HG03039 (cell line): Measurements from ENCODE around the gene STK17B.

Experiments
- ATAC-seq: cut with Tn5 transposase; IDR thresholded peaks from one replicate; pipeline ENCODE4 v1.9.1; 2021; ENCODE audit warnings: mild to moderate bottlenecking, moderate library complexity; ENCODE audit not compliant: unreplicated experiment

The STK17B gene

DNA sequence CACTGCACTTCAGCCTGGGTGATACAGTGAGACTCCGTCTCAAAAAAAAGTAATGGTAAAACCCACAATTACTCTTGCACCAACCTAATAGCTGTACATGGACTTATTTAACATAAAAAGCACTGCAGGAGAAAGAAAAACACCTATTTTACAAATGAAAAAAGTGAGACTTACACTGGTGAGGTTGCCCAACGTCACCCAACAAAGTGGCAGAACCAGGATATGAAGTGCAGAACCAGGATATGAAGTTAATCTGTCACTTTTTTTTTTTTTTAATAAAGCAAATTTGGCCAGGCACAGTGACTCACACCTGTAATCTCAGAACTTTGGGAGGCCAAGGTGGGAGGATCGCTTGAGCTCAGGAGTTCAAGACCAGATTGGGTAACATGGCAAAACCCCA lies 13.5 kb upstream of the STK17B start:
- ATAC-seq: no peak

- ATAC-seq: no peak
Measured at GRCh38 chr2:196183528-196184231, 12.3 kb upstream of the STK17B start.

- peak; percentile 22 for ATAC-seq
Measured at GRCh38 chr2:196183172-196183473, 11.7 kb upstream of the STK17B start.

- ATAC-seq: peak; percentile 79
Measured at GRCh38 chr2:196182439-196183171, 11.2 kb upstream of the STK17B start.

DNA sequence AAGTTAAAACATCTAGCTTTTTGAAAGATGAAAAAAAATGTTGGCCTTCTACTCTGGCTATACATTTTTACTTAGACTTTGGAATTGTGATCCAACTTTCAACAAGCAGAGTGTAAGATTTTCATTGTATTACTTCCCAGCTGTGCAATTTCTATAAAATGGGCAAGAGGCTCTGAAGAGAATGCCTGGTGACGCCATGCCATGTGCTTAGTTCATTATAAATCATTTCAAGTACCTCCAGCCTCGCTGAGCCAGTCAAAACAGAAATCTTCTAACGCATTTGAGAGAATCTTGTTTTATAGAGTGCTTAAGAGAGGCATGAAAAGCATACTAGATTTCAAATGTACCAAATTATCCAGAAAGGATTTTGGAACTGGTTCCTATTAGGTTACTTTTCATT lies 10.1 kb upstream of the STK17B start:
- ATAC-seq: no peak

GRCh38 chr2:196177124-196177523 lies 5.7 kb upstream of the STK17B start:
- ATAC-seq: no peak

DNA sequence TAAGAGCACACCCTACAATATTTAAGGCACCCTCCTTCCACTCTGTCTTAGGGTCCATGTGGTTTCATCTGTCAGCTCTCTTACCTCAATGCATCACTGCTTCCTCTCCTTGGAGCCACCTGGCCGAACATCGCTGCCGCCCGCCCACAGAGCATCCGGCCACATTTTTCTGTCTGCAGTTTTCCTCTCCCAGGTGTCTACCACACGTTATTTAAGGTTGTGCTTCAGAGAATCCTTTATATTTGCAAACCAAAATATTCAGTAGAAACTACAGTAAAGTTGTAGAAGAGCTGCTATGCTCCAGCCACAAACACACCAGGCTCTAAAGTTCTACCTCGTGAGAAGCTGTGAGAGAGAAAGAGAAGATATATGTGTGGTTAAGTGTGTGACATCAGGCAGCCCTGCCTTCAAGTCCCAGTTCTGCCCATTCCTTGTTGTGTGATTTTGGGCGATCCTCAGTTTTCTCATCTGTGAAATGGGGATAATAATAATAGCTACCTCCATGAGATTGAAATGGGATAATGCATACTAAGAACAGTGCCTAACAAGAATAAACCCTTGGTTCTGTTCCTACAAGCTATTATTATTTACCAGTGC lies 4.9 kb upstream of the STK17B start:
- ATAC-seq: peak; percentile 52

GRCh38 chr2:196174404-196174803 lies 3.0 kb upstream of the STK17B start:
- no peak for ATAC-seq

DNA sequence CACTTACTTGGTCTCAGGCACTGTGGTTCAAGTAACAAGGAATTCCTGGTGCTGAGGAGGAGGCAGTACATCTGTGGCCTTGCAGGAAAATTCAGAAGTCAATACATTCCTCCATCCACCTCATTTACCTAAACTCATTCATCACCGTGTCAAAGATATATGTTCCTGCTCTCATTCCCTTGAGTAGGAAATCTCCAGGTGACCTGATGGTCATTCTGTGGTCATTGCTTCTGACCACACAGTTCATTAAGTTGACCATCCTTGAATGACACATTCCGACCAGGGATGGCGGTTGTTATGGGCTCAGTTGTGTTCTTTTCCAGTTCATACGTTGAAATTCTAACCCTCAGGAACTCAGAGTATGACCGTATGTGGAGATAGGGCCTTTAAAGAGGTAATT lies 2.1 kb upstream of the STK17B start:
- ATAC-seq: no peak

GRCh38 chr2:196172951-196173350 lies 1.6 kb upstream of the STK17B start:
- no peak for ATAC-seq

- no peak for ATAC-seq
Measured at GRCh38 chr2:196171946-196172345, 568 bp upstream of the STK17B start.

- peak; percentile 2 for ATAC-seq
Measured at GRCh38 chr2:196170606-196171247, 651 bp downstream of the STK17B start.

GRCh38 chr2:196170213-196170605 lies 1.2 kb downstream of the STK17B start:
- no peak for ATAC-seq

- ATAC-seq: no peak
Measured at GRCh38 chr2:196169516-196169915, 1.9 kb downstream of the STK17B start.

GRCh38 chr2:196168181-196168580 lies 3.2 kb downstream of the STK17B start:
- ATAC-seq: no peak

DNA sequence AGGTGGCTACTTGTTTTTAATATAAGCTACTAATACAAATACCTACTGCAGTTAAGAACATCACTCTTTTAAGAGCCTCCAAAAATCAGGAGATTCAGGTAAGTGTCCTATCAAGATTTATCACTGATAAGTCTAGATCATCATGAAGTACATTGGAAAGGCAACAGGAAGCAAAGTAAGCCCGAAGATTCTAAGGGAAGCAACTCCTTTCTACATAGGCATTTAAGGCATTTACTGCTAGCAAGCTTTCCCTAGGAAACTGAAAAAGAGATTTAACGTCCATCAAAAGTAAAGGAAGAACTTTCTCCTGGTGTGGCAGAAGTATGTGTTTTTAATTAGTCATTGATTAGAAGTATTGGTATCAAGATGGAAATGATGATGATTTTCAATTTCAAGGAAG lies 3.7 kb downstream of the STK17B start:
- no peak for ATAC-seq

DNA sequence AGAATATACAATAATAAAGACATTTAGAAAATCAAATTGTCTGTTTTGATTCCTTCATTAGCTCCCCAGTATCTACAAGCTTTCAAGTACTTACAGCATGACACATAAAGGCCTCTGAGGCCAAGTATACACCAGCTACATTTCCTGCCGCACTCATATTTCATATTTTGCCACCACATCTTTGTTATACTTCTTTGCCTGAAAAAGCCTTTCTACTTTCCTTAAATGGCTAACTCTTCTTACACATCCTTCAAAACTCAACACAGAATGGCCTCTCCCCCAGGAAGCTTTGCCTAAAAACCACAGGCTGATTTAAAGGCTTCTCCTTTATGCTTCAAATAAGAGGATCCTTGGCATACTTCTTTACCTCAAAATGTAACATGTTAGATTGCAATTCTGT lies 4.5 kb downstream of the STK17B start:
- ATAC-seq: no peak

DNA sequence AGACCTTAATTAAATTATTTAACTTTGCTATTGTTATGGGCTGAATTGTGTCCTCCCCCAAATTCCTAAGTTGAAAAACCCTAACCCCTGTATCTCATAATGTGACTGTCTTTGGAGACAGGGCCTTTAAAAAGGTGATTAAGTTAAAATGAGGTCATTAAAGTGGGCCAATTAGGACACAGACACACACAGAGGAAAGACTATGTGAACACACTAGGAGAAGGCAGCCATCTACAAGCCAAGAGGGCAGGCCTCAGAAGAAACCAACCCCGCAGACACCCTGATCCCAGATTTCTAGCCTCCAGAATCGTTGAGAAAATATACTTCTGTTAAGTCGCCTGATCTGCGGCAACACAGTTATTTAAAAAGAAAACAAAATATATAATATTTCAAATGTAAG lies 6.4 kb downstream of the STK17B start:
- no peak for ATAC-seq

DNA sequence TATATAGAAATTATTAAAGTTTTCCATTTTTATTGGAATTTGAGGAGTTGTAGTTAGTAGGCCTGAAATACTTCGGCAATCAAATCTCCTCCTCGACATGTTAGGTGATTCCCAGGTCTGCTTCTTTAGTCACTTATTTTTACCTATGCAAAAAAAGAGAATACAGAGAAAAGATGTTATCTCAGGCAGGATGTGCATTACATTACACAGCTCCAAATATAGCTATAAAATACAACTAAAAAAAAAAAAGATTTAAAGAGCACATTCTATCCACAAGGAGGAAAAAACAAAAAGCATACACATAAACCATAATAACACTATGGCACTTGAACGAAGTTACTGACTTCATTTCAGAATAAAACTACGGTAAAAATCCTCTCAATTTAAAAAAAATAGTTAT lies 8.1 kb downstream of the STK17B start:
- ATAC-seq: no peak

GRCh38 chr2:196162586-196163175 lies 8.7 kb downstream of the STK17B start:
- no peak for ATAC-seq

- ATAC-seq: no peak
Measured at GRCh38 chr2:196160946-196161345, 10.4 kb downstream of the STK17B start.

GRCh38 chr2:196160101-196160500 lies 11.3 kb downstream of the STK17B start:
- peak; percentile 85 for ATAC-seq
